Mesendoderm (in vitro differentiated cells): Measurements from ENCODE around the gene ESYT2.
"Not testable (repeated sequence)": the region's sequence is repeated elsewhere in the genome, so short reads cannot be mapped to it uniquely, and the experiment has no call there.

ENCODE experiments used
- DNase-seq: peaks from one replicate; pipeline ENCODE4 v3.0.0; 2013
- H2AK5ac ChIP-seq: 2 replicates; pipeline ENCODE4 v1.6.1; 2013; ENCODE audit warnings: low read length, inconsistent platforms
- H2BK120ac ChIP-seq: 2 replicates; pipeline ENCODE4 v1.6.1; 2013; ENCODE audit warnings: low read depth, mild to moderate bottlenecking, low read length, moderate library complexity, mixed read lengths
- H2BK15ac ChIP-seq: replicated peaks from 2 replicates; pipeline ENCODE4 v1.6.1; 2013; ENCODE audit warnings: low read depth, mild to moderate bottlenecking, moderate library complexity
- H2BK5ac ChIP-seq: 2 replicates; pipeline ENCODE4 v1.6.1; 2013; ENCODE audit warnings: low read length, inconsistent platforms
- H3K18ac ChIP-seq: 2 replicates; pipeline ENCODE4 v1.6.1; 2013; ENCODE audit warnings: mild to moderate bottlenecking, low read length, mixed read lengths
- H3K23ac ChIP-seq: one replicate; pipeline ENCODE4 v1.6.1; 2013; ENCODE audit warnings: low read length
- H3K27ac ChIP-seq: 2 replicates; pipeline ENCODE4 v1.5.1; 2013; ENCODE audit warnings: low read depth, mild to moderate bottlenecking, inconsistent platforms, low read length, moderate library complexity
- H3K27me3 ChIP-seq: 2 replicates; pipeline ENCODE4 v1.6.1; 2013; ENCODE audit warnings: low read length, control low read depth, mild to moderate bottlenecking, inconsistent platforms; ENCODE audit not compliant: insufficient read depth, poor library complexity
- H3K36me3 ChIP-seq: 2 replicates; pipeline ENCODE4 v1.6.1; 2013; ENCODE audit warnings: low read length, inconsistent platforms; ENCODE audit not compliant: control insufficient read depth, insufficient read depth
- H3K4ac ChIP-seq: one replicate; pipeline ENCODE4 v1.6.1; 2013; ENCODE audit warnings: low read depth, mild to moderate bottlenecking, low read length, moderate library complexity
- H3K4me1 ChIP-seq: 2 replicates; pipeline ENCODE4 v1.6.1; 2013; ENCODE audit warnings: low read depth, low read length, inconsistent platforms; ENCODE audit not compliant: control insufficient read depth
- H3K4me2 ChIP-seq: 2 replicates; pipeline ENCODE4 v1.6.1; 2013; ENCODE audit warnings: low read length
- H3K4me3 ChIP-seq: 2 replicates; pipeline ENCODE4 v1.5.1; 2013; ENCODE audit warnings: mild to moderate bottlenecking, low read length
- H3K56ac ChIP-seq: one replicate; pipeline ENCODE4 v1.6.1; 2013; ENCODE audit warnings: low read length
- H3K79me1 ChIP-seq: 2 replicates; pipeline ENCODE4 v1.6.1; 2013; ENCODE audit warnings: low read length, inconsistent platforms
- H3K79me2 ChIP-seq: 2 replicates; pipeline ENCODE4 v1.6.1; 2013; ENCODE audit warnings: mild to moderate bottlenecking, low read length; ENCODE audit not compliant: control insufficient read depth, insufficient read depth
- H3K9ac ChIP-seq: 2 replicates; pipeline ENCODE4 v1.6.1; 2013; ENCODE audit warnings: low read length, inconsistent platforms
- H4K5ac ChIP-seq: one replicate; pipeline ENCODE4 v1.6.1; 2013; ENCODE audit warnings: low read length
- H4K8ac ChIP-seq: one replicate; pipeline ENCODE4 v1.6.1; 2013; ENCODE audit warnings: low read depth, mild to moderate bottlenecking, control low read depth, low read length, moderate library complexity
- WGBS: extraction: QIAGEN DNeasy Blood & Tissue Kit; methylation state at CpG from one replicate; pipeline ENCODE4 v1.1.7; 2013; ENCODE audit warnings: low lambda C conversion rate, missing lambda C conversion rate; ENCODE audit not compliant: insufficient coverage; ENCODE audit errors: extremely low coverage; 5-methylcytosine and 5-hydroxymethylcytosine counted together

The ESYT2 gene

GRCh38 chr7:158702196-158702595 is 127.1 kb downstream of the ESYT2 start:
- no peaks in the 10 kb centered on the region for H3K27me3 ChIP-seq
- WGBS: no CpG with 5 or more reads among the region's 4 CpGs
- no peak overlapping the region for H2BK15ac ChIP-seq
- no peak overlapping the region for H2BK120ac ChIP-seq
- H3K79me1 ChIP-seq: peaks cover 20% of the 10 kb centered on the region
- no peak overlapping the region for H3K4me2 ChIP-seq
- peaks cover 47% of the 10 kb centered on the region for H3K79me2 ChIP-seq
- no peak overlapping the region for H4K8ac ChIP-seq
- no peak overlapping the region for H3K4ac ChIP-seq
- H2AK5ac ChIP-seq: no peak overlapping the region
- H3K27ac ChIP-seq: no peak overlapping the region
- H3K23ac ChIP-seq: no peak overlapping the region
- no peak overlapping the region for H3K9ac ChIP-seq
- H3K56ac ChIP-seq: no peak overlapping the region
- H3K36me3 ChIP-seq: peaks cover 8% of the 10 kb centered on the region
- DNase-seq: peak; percentile 16
- H4K5ac ChIP-seq: no peak overlapping the region
- H3K4me1 ChIP-seq: peaks cover 7% of the 10 kb centered on the region
- H3K4me3 ChIP-seq: no peak overlapping the region
- no peak overlapping the region for H2BK5ac ChIP-seq
- H3K18ac ChIP-seq: no peak overlapping the region

- WGBS: no CpG with 5 or more reads among the region's 5 CpGs
- H3K79me2 ChIP-seq: peaks cover 54% of the 10 kb centered on the region
- H3K23ac ChIP-seq: no peak overlapping the region
- no peak overlapping the region for H3K27ac ChIP-seq
- no peak overlapping the region for H2BK120ac ChIP-seq
- no peak overlapping the region for H2BK15ac ChIP-seq
- H4K5ac ChIP-seq: no peak overlapping the region
- H3K4me1 ChIP-seq: peaks cover 7% of the 10 kb centered on the region
- H3K36me3 ChIP-seq: peaks cover 9% of the 10 kb centered on the region
- no peak overlapping the region for H3K56ac ChIP-seq
- no peak for DNase-seq
- H2BK5ac ChIP-seq: no peak overlapping the region
- peaks cover 25% of the 10 kb centered on the region for H3K79me1 ChIP-seq
- H3K4ac ChIP-seq: no peak overlapping the region
- H4K8ac ChIP-seq: no peak overlapping the region
- no peak overlapping the region for H3K4me2 ChIP-seq
- H2AK5ac ChIP-seq: no peak overlapping the region
- no peak overlapping the region for H3K4me3 ChIP-seq
- H3K18ac ChIP-seq: no peak overlapping the region
- H3K27me3 ChIP-seq: no peaks in the 10 kb centered on the region
- H3K9ac ChIP-seq: no peak overlapping the region
These were observed 129.3 kb downstream of the ESYT2 start for GRCh38 chr7:158700008-158700407.

- Histone ChIP-seq H2BK15ac (no peak overlapping the region), H3K4me1 (peaks cover 7% of the 10 kb centered on the region), H3K4me3 (no peak overlapping the region), H3K27ac (no peak overlapping the region), H3K9ac (no peak overlapping the region), H3K79me1 (peaks cover 25% of the 10 kb centered on the region), H3K56ac (no peak overlapping the region), H4K5ac (no peak overlapping the region), H3K79me2 (peaks cover 58% of the 10 kb centered on the region), H3K27me3 (no peaks in the 10 kb centered on the region), H3K4me2 (no peak overlapping the region), H3K36me3 (peaks cover 9% of the 10 kb centered on the region), H2BK120ac (no peak overlapping the region), H2BK5ac (no peak overlapping the region), H4K8ac (no peak overlapping the region), H2AK5ac (no peak overlapping the region), H3K18ac (no peak overlapping the region), H3K4ac (no peak overlapping the region), H3K23ac (no peak overlapping the region)
- no peak for DNase-seq
- WGBS: no CpG with 5 or more reads among the region's 1 CpG
These were observed 130.0 kb downstream of the ESYT2 start for GRCh38 chr7:158699341-158699740.

- Histone ChIP-seq H4K8ac (no peak overlapping the region), H3K27ac (no peak overlapping the region), H3K79me1 (peaks cover 25% of the 10 kb centered on the region), H3K27me3 (no peaks in the 10 kb centered on the region), H3K4me2 (no peak overlapping the region), H3K18ac (no peak overlapping the region), H3K4me1 (peaks cover 7% of the 10 kb centered on the region), H3K23ac (no peak overlapping the region), H4K5ac (no peak overlapping the region), H3K56ac (no peak overlapping the region), H2BK5ac (no peak overlapping the region), H2BK15ac (no peak overlapping the region), H2BK120ac (no peak overlapping the region), H2AK5ac (no peak overlapping the region), H3K36me3 (peaks cover 9% of the 10 kb centered on the region), H3K4ac (no peak overlapping the region), H3K4me3 (no peak overlapping the region), H3K79me2 (peaks cover 53% of the 10 kb centered on the region), H3K9ac (no peak overlapping the region)
- no CpG with 5 or more reads among the region's 3 CpGs for WGBS
- DNase-seq: no peak
These were observed 130.6 kb downstream of the ESYT2 start for GRCh38 chr7:158698657-158699195.

- not testable (repeated sequence) for H3K56ac ChIP-seq, H4K5ac ChIP-seq, H2BK5ac ChIP-seq, H4K8ac ChIP-seq, H3K36me3 ChIP-seq, H3K18ac ChIP-seq, H3K9ac ChIP-seq, H3K4me2 ChIP-seq, H2BK15ac ChIP-seq, H3K23ac ChIP-seq, H2AK5ac ChIP-seq, H3K27me3 ChIP-seq, H3K27ac ChIP-seq, H2BK120ac ChIP-seq, H3K4ac ChIP-seq, DNase-seq, H3K4me1 ChIP-seq, H3K4me3 ChIP-seq
- WGBS: no CpG with 5 or more reads among the region's 2 CpGs
- peaks cover 43% of the 10 kb centered on the region for H3K79me2 ChIP-seq
- H3K79me1 ChIP-seq: peaks cover 21% of the 10 kb centered on the region
These were observed 131.7 kb downstream of the ESYT2 start for GRCh38 chr7:158697597-158697996.
